ENCODE data around the gene CFHR5. TPM values are rescaled to one million over a fixed set of nuclear protein-coding genes. Genes with fewer than 3 reads are reported as not detected.

The CFHR5 gene
- total and polyA plus RNA-seq, 2 donors (not counting 3 experiments of a cell fraction or from before 2014, with no cell fraction given): not detected

DNA sequence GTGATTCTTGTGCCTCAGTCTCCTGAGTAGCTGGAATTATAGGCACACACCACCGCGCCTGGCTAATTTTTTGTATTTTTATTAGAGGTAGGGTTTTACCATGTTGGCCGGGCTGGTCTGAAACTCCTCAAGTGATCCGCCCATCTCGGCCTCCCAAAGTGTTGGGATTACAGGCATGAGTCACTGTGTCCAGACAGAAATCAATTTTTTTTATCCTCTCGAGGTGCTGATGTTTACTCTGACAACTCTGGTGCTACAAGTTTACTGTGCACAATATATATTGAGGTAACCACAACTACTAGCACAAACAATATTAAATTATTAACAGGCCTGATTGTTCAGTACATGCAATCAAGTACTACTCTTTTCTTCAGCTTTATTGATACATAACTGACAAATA, 50.0 kb downstream of the CFHR5 start:
- ChIA-PET POLR2A (no interaction called here), CTCF (no interaction called here)
- dilution Hi-C loops (cut with MboI; ENCODE audit: extremely low pct_ligation_motif_present, low sequenced_read_pairs) (no loop called here), intact Hi-C loops (cut with micrococcal nuclease) (no loop called here)
- FAIRE-seq (no peak), DNase-seq (ENCODE audit: low read depth, low spot score) (no peak)
- H3K9ac ChIP-seq (replicated peaks; ENCODE audit: extremely low read depth, insufficient read depth, low read length): no peak overlapping the region
- H3K36me3 ChIP-seq (ENCODE audit: control insufficient read depth in 2 of 2, extremely low read depth in 1 of 2, insufficient read depth in 2 of 2, low read length in 2 of 2): no peaks in the 10 kb centered on the region
- H2AFZ ChIP-seq (ENCODE audit: low read depth, low read length): no peak overlapping the region
- no TSS peak for BruUV-seq (replicated peaks)
- no peaks in the 10 kb centered on the region for H3K9me3 ChIP-seq (replicated peaks; ENCODE audit: control insufficient read depth, insufficient read depth, low read length)
- H3K4me1 ChIP-seq (ENCODE audit: control insufficient read depth, extremely low read depth, insufficient read depth, low read length): peaks cover 4% of the 10 kb centered on the region
- H4K20me1 ChIP-seq (replicated peaks; ENCODE audit: control insufficient read depth, extremely low read depth, insufficient read depth, low read length): no peaks in the 10 kb centered on the region
- no peak overlapping the region for H3K4me2 ChIP-seq (ENCODE audit: insufficient read depth, low read length)
- H3K79me2 ChIP-seq (ENCODE audit: control insufficient read depth, insufficient read depth, low read length): no peaks in the 10 kb centered on the region
- no peaks in the 10 kb centered on the region for H3K27me3 ChIP-seq (ENCODE audit: control insufficient read depth in 2 of 2, insufficient read depth in 2 of 2, low read length in 2 of 2)
- H3K27ac ChIP-seq (ENCODE audit: insufficient read depth, low read depth, low read length): no peak overlapping the region
- no peaks in the 10 kb centered on the region for H3K9me1 ChIP-seq (replicated peaks; ENCODE audit: control insufficient read depth, extremely low read depth, insufficient read depth, low read length)
- TF ChIP-seq, protein P1, sequence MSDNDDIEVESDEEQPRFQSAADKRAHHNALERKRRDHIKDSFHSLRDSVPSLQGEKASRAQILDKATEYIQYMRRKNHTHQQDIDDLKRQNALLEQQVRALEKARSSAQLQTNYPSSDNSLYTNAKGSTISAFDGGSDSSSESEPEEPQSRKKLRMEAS (IDR thresholded peaks at IDR 0.05; ENCODE audit: insufficient read depth, insufficient read length): no peak
- no peak for TF ChIP-seq FOS (IDR thresholded peaks at IDR 0.05; ENCODE audit: borderline replicate concordance, insufficient read depth, low read length)
- TF ChIP-seq MYC (IDR thresholded peaks at IDR 0.05; ENCODE audit: low read depth, low read length): no peak
- no peak for TF ChIP-seq JUN (IDR thresholded peaks at IDR 0.05; ENCODE audit: borderline replicate concordance, insufficient read depth, insufficient read length, low read depth)
- TF ChIP-seq, protein P2, sequence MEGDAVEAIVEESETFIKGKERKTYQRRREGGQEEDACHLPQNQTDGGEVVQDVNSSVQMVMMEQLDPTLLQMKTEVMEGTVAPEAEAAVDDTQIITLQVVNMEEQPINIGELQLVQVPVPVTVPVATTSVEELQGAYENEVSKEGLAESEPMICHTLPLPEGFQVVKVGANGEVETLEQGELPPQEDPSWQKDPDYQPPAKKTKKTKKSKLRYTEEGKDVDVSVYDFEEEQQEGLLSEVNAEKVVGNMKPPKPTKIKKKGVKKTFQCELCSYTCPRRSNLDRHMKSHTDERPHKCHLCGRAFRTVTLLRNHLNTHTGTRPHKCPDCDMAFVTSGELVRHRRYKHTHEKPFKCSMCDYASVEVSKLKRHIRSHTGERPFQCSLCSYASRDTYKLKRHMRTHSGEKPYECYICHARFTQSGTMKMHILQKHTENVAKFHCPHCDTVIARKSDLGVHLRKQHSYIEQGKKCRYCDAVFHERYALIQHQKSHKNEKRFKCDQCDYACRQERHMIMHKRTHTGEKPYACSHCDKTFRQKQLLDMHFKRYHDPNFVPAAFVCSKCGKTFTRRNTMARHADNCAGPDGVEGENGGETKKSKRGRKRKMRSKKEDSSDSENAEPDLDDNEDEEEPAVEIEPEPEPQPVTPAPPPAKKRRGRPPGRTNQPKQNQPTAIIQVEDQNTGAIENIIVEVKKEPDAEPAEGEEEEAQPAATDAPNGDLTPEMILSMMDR (IDR thresholded peaks at IDR 0.05; ENCODE audit: extremely low read depth in 1 of 2, insufficient read depth in 1 of 2, low read depth in 1 of 2, low read length in 2 of 2): no peak
- TF ChIP-seq POLR2A (IDR thresholded peaks at IDR 0.05; ENCODE audit: low read depth, low read length): no peak
- TF ChIP-seq GATA2 (IDR thresholded peaks at IDR 0.05; ENCODE audit: insufficient read depth, insufficient read length, low read depth, low read length): no peak
- H3K4me3 ChIP-seq (replicated peaks in 1 of 3; ENCODE audit: insufficient read depth in 1 of 3, low read depth in 1 of 3, low read length in 3 of 3): no peak overlapping the region
